K562 (cell line): ENCODE measurements around the gene KIF25.

Experiments
- EZH2 ChIP-seq: IDR thresholded peaks from 2 replicates; pipeline ENCODE4 v1.6.1; 2012; ENCODE audit warnings: low read depth, mild to moderate bottlenecking, inconsistent platforms, low read length, borderline replicate concordance
- ZNF140 ChIP-seq: fragments of 250-450 bp; sonication (Bioruptor Pico); IDR thresholded peaks from 2 replicates; pipeline ENCODE4 v1.8.0; 2021; ENCODE audit warnings: moderate library complexity, mild to moderate bottlenecking, inconsistent platforms

DNA sequence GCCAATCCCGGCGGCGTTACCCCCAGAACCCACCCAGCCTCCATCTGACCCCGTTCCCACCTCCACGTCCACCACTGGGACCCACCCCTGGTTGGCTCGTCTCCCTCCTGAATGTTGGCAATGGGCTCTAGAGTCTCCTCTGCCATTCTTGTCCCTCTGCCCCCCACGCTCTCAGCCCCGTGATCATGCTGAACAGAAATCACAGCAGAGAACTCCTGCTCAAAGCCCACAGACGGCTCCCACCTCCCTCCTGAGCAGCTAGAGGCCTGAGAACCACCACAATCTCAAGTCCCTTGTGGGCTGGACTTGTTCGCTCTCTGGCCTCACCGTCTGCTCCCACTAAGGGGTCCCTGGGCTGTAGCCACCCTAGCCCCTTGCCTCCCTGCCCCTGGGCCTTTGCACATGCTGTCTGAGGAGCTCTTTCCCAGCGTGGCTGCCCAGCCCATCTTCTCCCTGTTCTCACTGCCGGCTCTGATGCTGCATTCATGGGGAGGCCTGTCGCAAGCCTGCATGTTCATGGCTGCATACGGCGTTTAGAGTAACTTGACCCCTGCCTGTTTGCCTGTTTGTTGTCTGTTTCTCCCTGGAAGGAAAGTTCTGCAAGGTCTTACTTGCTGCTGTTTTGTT, 92.7 kb downstream of the KIF25 start:
- TF ChIP-seq EZH2 (no peak), ZNF140 (CRISPR knock-in tag) (no peak)
